Karpas-422 (cell line): Measurements from ENCODE around the gene P4HA3. TPM values are rescaled to one million over a fixed set of nuclear protein-coding genes. Genes with fewer than 3 reads are reported as not detected.

Source experiments
- DNase-seq: peaks from one replicate; pipeline ENCODE4 v3.0.0-alpha.2; 2015
- H2AFZ ChIP-seq: fragments of 200-600 bp; sonication (generic); 2 replicates; pipeline ENCODE4 v1.6.1; 2014; ENCODE audit warnings: antibody characterized with exemption, low read length, mixed read lengths
- H3K27ac ChIP-seq: fragments of 200-600 bp; sonication (generic); 2 replicates; pipeline ENCODE4 v1.5.1; 2014; ENCODE audit warnings: mild to moderate bottlenecking, low read length, moderate library complexity
- H3K27me3 ChIP-seq: fragments of 200-600 bp; sonication (generic); 2 replicates; pipeline ENCODE4 v1.6.1; 2014; ENCODE audit warnings: low read length, mixed read lengths
- H3K36me3 ChIP-seq: fragments of 200-600 bp; sonication (generic); 2 replicates; pipeline ENCODE4 v1.6.1; 2014; ENCODE audit warnings: low read length, mixed read lengths; ENCODE audit not compliant: insufficient read depth
- H3K4me1 ChIP-seq: fragments of 200-600 bp; sonication (generic); 2 replicates; pipeline ENCODE4 v1.6.1; 2014; ENCODE audit warnings: mild to moderate bottlenecking, low read length, mixed read lengths
- H3K4me2 ChIP-seq: fragments of 200-600 bp; sonication (generic); 2 replicates; pipeline ENCODE4 v1.6.1; 2014; ENCODE audit warnings: low read length, low read depth, mild to moderate bottlenecking; ENCODE audit not compliant: poor library complexity, severe bottlenecking
- H3K4me3 ChIP-seq: fragments of 200-600 bp; sonication (generic); 2 replicates; pipeline ENCODE4 v1.5.1; 2014; ENCODE audit warnings: mild to moderate bottlenecking, antibody characterized with exemption, low read length, mixed read lengths
- H3K79me2 ChIP-seq: fragments of 200-600 bp; sonication (generic); 2 replicates; pipeline ENCODE4 v1.6.1; 2014; ENCODE audit warnings: mild to moderate bottlenecking, low read length, mixed read lengths
- H3K9ac ChIP-seq: fragments of 200-600 bp; sonication (generic); 2 replicates; pipeline ENCODE4 v1.6.0; 2014; ENCODE audit warnings: low read length
- H3K9me2 ChIP-seq: fragments of 200-600 bp; sonication (generic), shearing (Covaris generic); replicated peaks from 2 replicates; pipeline ENCODE4 v1.6.0; 2014; ENCODE audit warnings: mild to moderate bottlenecking, low read length, moderate library complexity; ENCODE audit not compliant: insufficient read depth
- H3K9me3 ChIP-seq: fragments of 300-700, 200-600 bp; sonication (generic); 2 replicates; pipeline ENCODE4 v1.6.1; 2014; ENCODE audit warnings: low read length, mixed read lengths
- H4K20me1 ChIP-seq: fragments of 200-600 bp; sonication (generic); 2 replicates; pipeline ENCODE4 v1.6.1; 2014; ENCODE audit warnings: mild to moderate bottlenecking, antibody characterized with exemption, low read length, low read depth; ENCODE audit not compliant: insufficient read depth
- total RNA-seq: library from RNA; depleted of rRNA; stranded (reverse); fragments of >200 nt; shearing (Covaris generic); gene quantifications from 2 replicates; pipeline ENCODE4 v1.2.3, GENCODE V29; 2014; ENCODE audit warnings: low replicate concordance

P4HA3 gene
- total RNA-seq, 1 experiment from 2014 or later, result not detected

GRCh38 chr11:74282914-74283371, 28.5 kb downstream of the P4HA3 start:
- Histone ChIP-seq H3K4me2 (no peak overlapping the region), H3K36me3 (no peaks in the 10 kb centered on the region), H3K27me3 (no peaks in the 10 kb centered on the region), H2AFZ (no peak overlapping the region), H3K9ac (no peak overlapping the region), H4K20me1 (no peaks in the 10 kb centered on the region), H3K4me1 (no peaks in the 10 kb centered on the region), H3K27ac (no peak overlapping the region), H3K9me3 (no peaks in the 10 kb centered on the region), H3K79me2 (no peaks in the 10 kb centered on the region), H3K9me2 (no peaks in the 10 kb centered on the region), H3K4me3 (no peak overlapping the region)
- no peak for DNase-seq

- Histone ChIP-seq H3K4me2 (no peak overlapping the region), H3K27me3 (no peaks in the 10 kb centered on the region), H3K27ac (no peak overlapping the region), H3K9me3 (no peaks in the 10 kb centered on the region), H3K79me2 (no peaks in the 10 kb centered on the region), H3K36me3 (no peaks in the 10 kb centered on the region), H2AFZ (no peak overlapping the region), H3K4me3 (no peak overlapping the region), H3K9ac (no peak overlapping the region), H3K4me1 (no peaks in the 10 kb centered on the region), H3K9me2 (no peaks in the 10 kb centered on the region), H4K20me1 (no peaks in the 10 kb centered on the region)
- DNase-seq, result no peak
Observed at GRCh38 chr11:74282421-74282820, 29.0 kb downstream of the P4HA3 start.

- no peak overlapping the region for H3K4me2 ChIP-seq
Observed at GRCh38 chr11:74280494-74280893, 30.9 kb downstream of the P4HA3 start.

GRCh38 chr11:74279256-74279655, 32.2 kb downstream of the P4HA3 start:
- no peaks in the 10 kb centered on the region for H3K27me3 ChIP-seq
- H3K9me2 ChIP-seq, result no peaks in the 10 kb centered on the region
- no peaks in the 10 kb centered on the region for H4K20me1 ChIP-seq
- no peak overlapping the region for H3K4me2 ChIP-seq
- no peaks in the 10 kb centered on the region for H3K9me3 ChIP-seq
- H3K9ac ChIP-seq, result no peak overlapping the region
- H3K36me3 ChIP-seq, result no peaks in the 10 kb centered on the region
- no peak overlapping the region for H3K27ac ChIP-seq
- no peak for DNase-seq
- H2AFZ ChIP-seq, result no peak overlapping the region
- no peaks in the 10 kb centered on the region for H3K4me1 ChIP-seq
- no peaks in the 10 kb centered on the region for H3K79me2 ChIP-seq
- H3K4me3 ChIP-seq, result no peak overlapping the region

More at GRCh38 chr11:74280494-74280893, 30.9 kb downstream of the P4HA3 start:
- Histone ChIP-seq H3K9me3 (no peaks in the 10 kb centered on the region), H3K27me3 (no peaks in the 10 kb centered on the region), H4K20me1 (no peaks in the 10 kb centered on the region), H3K4me1 (no peaks in the 10 kb centered on the region), H3K36me3 (no peaks in the 10 kb centered on the region), H3K4me3 (no peak overlapping the region), H3K79me2 (no peaks in the 10 kb centered on the region), H3K9ac (no peak overlapping the region), H2AFZ (no peak overlapping the region), H3K27ac (no peak overlapping the region), H3K9me2 (no peaks in the 10 kb centered on the region)
- DNase-seq, result no peak

GRCh38 chr11:74278721-74279161, 32.7 kb downstream of the P4HA3 start:
- Histone ChIP-seq H3K79me2 (no peaks in the 10 kb centered on the region), H3K27ac (no peak overlapping the region), H3K36me3 (no peaks in the 10 kb centered on the region), H4K20me1 (no peaks in the 10 kb centered on the region), H3K9ac (no peak overlapping the region), H3K27me3 (no peaks in the 10 kb centered on the region), H3K9me2 (no peaks in the 10 kb centered on the region), H3K4me2 (no peak overlapping the region), H3K4me1 (no peaks in the 10 kb centered on the region), H3K9me3 (no peaks in the 10 kb centered on the region), H2AFZ (no peak overlapping the region), H3K4me3 (no peak overlapping the region)
- no peak for DNase-seq

GRCh38 chr11:74278103-74278502, 33.3 kb downstream of the P4HA3 start:
- Histone ChIP-seq H3K9ac (no peak overlapping the region), H3K27ac (no peak overlapping the region), H3K4me1 (no peaks in the 10 kb centered on the region), H3K27me3 (no peaks in the 10 kb centered on the region), H4K20me1 (no peaks in the 10 kb centered on the region), H3K9me3 (no peaks in the 10 kb centered on the region), H3K4me2 (no peak overlapping the region), H3K79me2 (no peaks in the 10 kb centered on the region), H3K4me3 (no peak overlapping the region), H2AFZ (no peak overlapping the region), H3K36me3 (no peaks in the 10 kb centered on the region), H3K9me2 (no peaks in the 10 kb centered on the region)
- no peak for DNase-seq

- H3K9me2 ChIP-seq, result no peaks in the 10 kb centered on the region
- H3K9ac ChIP-seq, result no peak overlapping the region
- no peak overlapping the region for H3K4me2 ChIP-seq
- H3K4me3 ChIP-seq, result no peak overlapping the region
- H3K27me3 ChIP-seq, result no peaks in the 10 kb centered on the region
- no peaks in the 10 kb centered on the region for H3K4me1 ChIP-seq
- no peak overlapping the region for H2AFZ ChIP-seq
- H3K36me3 ChIP-seq, result no peaks in the 10 kb centered on the region
- H3K79me2 ChIP-seq, result no peaks in the 10 kb centered on the region
- H3K27ac ChIP-seq, result no peak overlapping the region
- H3K9me3 ChIP-seq, result no peaks in the 10 kb centered on the region
- no peaks in the 10 kb centered on the region for H4K20me1 ChIP-seq
- no peak for DNase-seq
Observed at GRCh38 chr11:74276581-74276980, 34.9 kb downstream of the P4HA3 start.

- Histone ChIP-seq H3K9me3 (no peaks in the 10 kb centered on the region), H2AFZ (no peak overlapping the region), H3K36me3 (no peaks in the 10 kb centered on the region), H3K79me2 (no peaks in the 10 kb centered on the region), H3K27me3 (no peaks in the 10 kb centered on the region), H3K4me1 (no peaks in the 10 kb centered on the region), H3K4me3 (no peak overlapping the region), H3K9me2 (no peaks in the 10 kb centered on the region), H3K4me2 (no peak overlapping the region), H3K9ac (no peak overlapping the region), H3K27ac (no peak overlapping the region), H4K20me1 (no peaks in the 10 kb centered on the region)
- no peak for DNase-seq
Observed at GRCh38 chr11:74272276-74272675, 39.2 kb downstream of the P4HA3 start.
